B cell (primary cell): Measurements from ENCODE around the gene PARVG. TPM values are rescaled to one million over a fixed set of nuclear protein-coding genes. Genes with fewer than 3 reads are reported as not detected.

ENCODE experiments used
- ATAC-seq: fragments of 200-7000 bp; cut with Tn5 transposase; one replicate; pipeline ENCODE4 v1.10.0; 2021; ENCODE audit warnings: low read depth, mild to moderate bottlenecking, moderate number of reproducible peaks, moderate library complexity
- CTCF ChIA-PET: fragments of 350-600 bp; sonication (Branson Sonifier 250); formaldehyde crosslinking; loops from one replicate; lab custom pipeline; 2021; ENCODE audit warnings: antibody characterized with exemption, inconsistent platforms; lab: Charles Lee
- POLR2A ChIA-PET: fragments of 350-600 bp; sonication (Branson Sonifier 250); formaldehyde crosslinking; loops from one replicate; lab custom pipeline; 2021; ENCODE audit warnings: antibody characterized with exemption; lab: Charles Lee
- DNase-seq: peaks from one replicate; pipeline ENCODE4 v3.0.0; 2013
- H2AFZ ChIP-seq: 2 replicates; pipeline ENCODE4 v1.6.1; 2012; ENCODE audit warnings: mild to moderate bottlenecking, low read depth, low read length; ENCODE audit not compliant: insufficient read depth, poor library complexity, severe bottlenecking
- H3K27ac ChIP-seq, 2 donors: 1 replicate in 1 of 2; 2 replicates in 1 of 2; pipeline ENCODE4 v1.5.1; 2012 to 2013; ENCODE audit warnings: low read length in 2 of 2, mild to moderate bottlenecking in 2 of 2, moderate library complexity in 1 of 2
- H3K27me3 ChIP-seq, 4 experiments: fragments of 200-600 bp in 1 of 4; sonication (generic) in 1 of 4; replicated peaks in 1 of 4; 1 replicate in 2 of 4; 2 replicates in 2 of 4; pipeline versions ENCODE4 v1.6.1 to v1.7.0; 2013 to 2016; ENCODE audit warnings: low read length in 3 of 4, mild to moderate bottlenecking in 2 of 4, mixed read lengths in 1 of 4, moderate library complexity in 1 of 4; ENCODE audit not compliant: insufficient read depth in 4 of 4, control insufficient read depth in 3 of 4; ENCODE audit errors: control extremely low read depth in 1 of 4
- H3K36me3 ChIP-seq, 2 experiments: replicated peaks in 1 of 2; 1 replicate in 1 of 2; 2 replicates in 1 of 2; pipeline versions ENCODE4 v1.6.1 to v1.7.1; 2013; ENCODE audit warnings: low read length in 1 of 2; ENCODE audit not compliant: insufficient read depth in 2 of 2, control insufficient read depth in 1 of 2; ENCODE audit errors: control extremely low read depth in 1 of 2, extremely low read depth in 1 of 2
- H3K4me1 ChIP-seq, 2 donors: fragments of 200-600 bp in 1 of 2; sonication (generic) in 1 of 2; 1 replicate in 1 of 2; 2 replicates in 1 of 2; pipeline versions ENCODE4 v1.5.1 to v1.6.1; 2013 to 2017; ENCODE audit warnings: low read length in 2 of 2; ENCODE audit not compliant: control insufficient read depth in 2 of 2, insufficient read depth in 2 of 2
- H3K4me2 ChIP-seq: replicated peaks from 2 replicates; pipeline ENCODE3; 2012; ENCODE audit warnings: mild to moderate bottlenecking, low read depth, low read length; ENCODE audit not compliant: poor library complexity, severe bottlenecking
- H3K4me3 ChIP-seq, 5 experiments: fragments of 200-600 bp in 1 of 5; sonication (generic) in 1 of 5; 1 replicate in 3 of 5; 2 replicates in 2 of 5; pipeline versions ENCODE4 v1.5.1 to v1.7.0; 2011 to 2016; ENCODE audit warnings: low read length in 4 of 5, mild to moderate bottlenecking in 4 of 5, low read depth in 2 of 5, control low read depth in 1 of 5, moderate library complexity in 1 of 5; ENCODE audit not compliant: insufficient read depth in 1 of 5; ENCODE audit errors: control extremely low read depth in 1 of 5, extremely low read depth in 1 of 5
- H3K79me2 ChIP-seq: fragments of 200-600 bp; sonication (generic); one replicate; pipeline ENCODE4 v1.6.0; 2016; ENCODE audit warnings: low read length; ENCODE audit not compliant: control insufficient read depth, insufficient read depth
- H3K9ac ChIP-seq: fragments of 200-600 bp; sonication (generic); 2 replicates; pipeline ENCODE4 v1.6.1; 2017; ENCODE audit warnings: mild to moderate bottlenecking, low read length, moderate library complexity
- H3K9me3 ChIP-seq, 3 donors: one replicate each; pipeline versions ENCODE4 v1.6.1 to v1.7.1; 2013; ENCODE audit warnings: low read length in 2 of 3; ENCODE audit not compliant: control insufficient read depth in 2 of 3, insufficient read depth in 1 of 3; ENCODE audit errors: control extremely low read depth in 1 of 3
- H4K20me1 ChIP-seq: 2 replicates; pipeline ENCODE4 v1.6.0; 2012; ENCODE audit warnings: mild to moderate bottlenecking, low read length; ENCODE audit not compliant: insufficient read depth, control insufficient read depth, poor library complexity, severe bottlenecking
- H3K27ac Mint-ChIP-seq: one replicate; pipeline ENCODE4 v1.8.0; 2021; ENCODE audit warnings: mixed read lengths
- H3K27me3 Mint-ChIP-seq: one replicate; pipeline ENCODE4 v1.8.0; 2021; ENCODE audit warnings: mixed read lengths
- H3K4me1 Mint-ChIP-seq: one replicate; pipeline ENCODE4 v1.8.0; 2021; ENCODE audit warnings: mixed read lengths
- H3K4me3 Mint-ChIP-seq: one replicate; pipeline ENCODE4 v1.8.0; 2021; ENCODE audit warnings: mixed read lengths
- H3K9me3 Mint-ChIP-seq: one replicate; pipeline ENCODE4 v1.8.0; 2022; ENCODE audit warnings: mixed read lengths; ENCODE audit not compliant: insufficient read depth
- CTCF ChIP-seq: fragments of 200-600 bp; IDR thresholded peaks from one replicate; pipeline ENCODE4 v1.8.0; 2022; ENCODE audit warnings: antibody characterized with exemption, mild to moderate bottlenecking
- EZH2 ChIP-seq: IDR thresholded peaks from 2 replicates; pipeline ENCODE4 v1.6.1; 2012; ENCODE audit warnings: borderline replicate concordance, low read depth, mild to moderate bottlenecking, moderate library complexity, low read length; ENCODE audit not compliant: insufficient read depth, poor library complexity, severe bottlenecking
- WGBS: methylation state at CpG from one replicate; pipeline ENCODE4 v1.1.5; 2013; ENCODE audit warnings: missing lambda C conversion rate; ENCODE audit not compliant: insufficient coverage; 5-methylcytosine and 5-hydroxymethylcytosine counted together
- intact Hi-C: fragments of 100-400 bp; cut with micrococcal nuclease; formaldehyde crosslinking; loops from one replicate; pipeline ENCODE4 v1.10.0; 2022
- polyA plus RNA-seq: library from polyadenylated mRNA; depleted of rRNA; stranded (reverse); fragments of >200 nt; gene quantifications from 2 replicates; pipeline ENCODE4 v1.2.3, GENCODE V29; 2012
- total RNA-seq, 2 donors: library from RNA; stranded (reverse); fragments of 120-200 nt in 1 of 2; gene quantifications; 1 replicate in 1 of 2; 2 replicates in 1 of 2; pipeline versions ENCODE4 v1.2.3 to v1.2.4, GENCODE V29; 2013 to 2022

The PARVG gene
- total and polyA plus RNA-seq, 2 donors (not counting 1 experiment from before 2014, with no cell fraction given) = 247 to 698 TPM

- CTCF ChIA-PET = no interaction called here
Measured at GRCh38 chr22:44143579-44143978, 37.1 kb upstream of the PARVG start.

GRCh38 chr22:44144046-44144569 lies 36.6 kb upstream of the PARVG start:
- H3K79me2 ChIP-seq = no peaks in the 10 kb centered on the region
- whole genome bisulfite sequencing = 91% methylated on average over 9 of the region's 10 CpGs
- H3K9me3 Mint-ChIP-seq = no peaks in the 10 kb centered on the region
- DNase-seq (no peak), ATAC-seq (no peak)
- TF ChIP-seq CTCF = no peak
- H3K27me3 ChIP-seq = no peaks in the 10 kb centered on the region
- no peaks in the 10 kb centered on the region for H3K9me3 ChIP-seq
- CTCF ChIA-PET = interaction anchor here (1.1 kb wide), 1 partner anchor 151 kb away, joined by 3 read pairs; no protein-coding TSS in a partner anchor
- no peak overlapping the region for H3K27ac Mint-ChIP-seq
- no peak overlapping the region for H3K4me3 ChIP-seq
- no peak overlapping the region for H3K4me2 ChIP-seq
- POLR2A ChIA-PET = no interaction called here
- no peaks in the 10 kb centered on the region for H3K27me3 Mint-ChIP-seq
- H2AFZ ChIP-seq = no peak overlapping the region
- no peaks in the 10 kb centered on the region for H3K4me1 ChIP-seq
- no peak overlapping the region for H3K27ac ChIP-seq
- peaks cover 3% of the 10 kb centered on the region for H3K4me1 Mint-ChIP-seq
- no peak overlapping the region for H3K4me3 Mint-ChIP-seq
- intact Hi-C loops = no loop called here
- no peak overlapping the region for H3K9ac ChIP-seq
- H3K36me3 ChIP-seq = peaks cover 0 to 29% of the 10 kb centered on the region in 2 experiments
- H4K20me1 ChIP-seq = no peaks in the 10 kb centered on the region

More at GRCh38 chr22:44143579-44143978, 37.1 kb upstream of the PARVG start:
- H3K9me3 ChIP-seq = no peaks in the 10 kb centered on the region
- H3K36me3 ChIP-seq = peaks cover 0 to 29% of the 10 kb centered on the region in 2 experiments
- no peak overlapping the region for H3K4me3 Mint-ChIP-seq
- no peak overlapping the region for H3K27ac ChIP-seq
- H3K9me3 Mint-ChIP-seq = no peaks in the 10 kb centered on the region
- H3K27me3 Mint-ChIP-seq = no peaks in the 10 kb centered on the region
- 87% methylated on average over 4 of the region's 9 CpGs for WGBS
- H3K4me1 Mint-ChIP-seq = peaks cover 3% of the 10 kb centered on the region
- no peak overlapping the region for H3K27ac Mint-ChIP-seq
- POLR2A ChIA-PET = no interaction called here
- no peak overlapping the region for H2AFZ ChIP-seq
- H3K4me3 ChIP-seq = no peak overlapping the region
- ATAC-seq (no peak), DNase-seq (no peak)
- no peaks in the 10 kb centered on the region for H3K79me2 ChIP-seq
- no peak overlapping the region for H3K9ac ChIP-seq
- TF ChIP-seq CTCF (no peak), EZH2 (no peak)
- intact Hi-C loops = no loop called here
- no peak overlapping the region for H3K4me2 ChIP-seq
- H3K27me3 ChIP-seq = no peaks in the 10 kb centered on the region
- H3K4me1 ChIP-seq = no peaks in the 10 kb centered on the region
- no peaks in the 10 kb centered on the region for H4K20me1 ChIP-seq
